Measurements from ENCODE around the gene EPO. TPM values are rescaled to one million over a fixed set of nuclear protein-coding genes. Genes with fewer than 3 reads are reported as not detected.

The EPO gene
- total RNA-seq, 4 donors from 2014 or later, result 0.97 TPM; not detected in 3

- H3K36me3 ChIP-seq, result no peaks in the 10 kb centered on the region
- no peak for TF ChIP-seq EP300 (IDR thresholded peaks at IDR 0.05)
- TF ChIP-seq, protein P1, sequence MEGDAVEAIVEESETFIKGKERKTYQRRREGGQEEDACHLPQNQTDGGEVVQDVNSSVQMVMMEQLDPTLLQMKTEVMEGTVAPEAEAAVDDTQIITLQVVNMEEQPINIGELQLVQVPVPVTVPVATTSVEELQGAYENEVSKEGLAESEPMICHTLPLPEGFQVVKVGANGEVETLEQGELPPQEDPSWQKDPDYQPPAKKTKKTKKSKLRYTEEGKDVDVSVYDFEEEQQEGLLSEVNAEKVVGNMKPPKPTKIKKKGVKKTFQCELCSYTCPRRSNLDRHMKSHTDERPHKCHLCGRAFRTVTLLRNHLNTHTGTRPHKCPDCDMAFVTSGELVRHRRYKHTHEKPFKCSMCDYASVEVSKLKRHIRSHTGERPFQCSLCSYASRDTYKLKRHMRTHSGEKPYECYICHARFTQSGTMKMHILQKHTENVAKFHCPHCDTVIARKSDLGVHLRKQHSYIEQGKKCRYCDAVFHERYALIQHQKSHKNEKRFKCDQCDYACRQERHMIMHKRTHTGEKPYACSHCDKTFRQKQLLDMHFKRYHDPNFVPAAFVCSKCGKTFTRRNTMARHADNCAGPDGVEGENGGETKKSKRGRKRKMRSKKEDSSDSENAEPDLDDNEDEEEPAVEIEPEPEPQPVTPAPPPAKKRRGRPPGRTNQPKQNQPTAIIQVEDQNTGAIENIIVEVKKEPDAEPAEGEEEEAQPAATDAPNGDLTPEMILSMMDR (IDR thresholded peaks at IDR 0.05), result no peak
- DNase-seq (ENCODE audit: low spot score in 2 of 2), result no peak
- peak overlapping the region; percentile 80 for H3K27ac ChIP-seq
- no peaks in the 10 kb centered on the region for H3K27me3 ChIP-seq
- H3K4me3 ChIP-seq, result no peak overlapping the region
- WGBS, result 62% methylated on average over 7 of the region's 14 CpGs
- peaks cover 4% of the 10 kb centered on the region for H3K4me1 ChIP-seq
- H3K9me3 ChIP-seq, result no peaks in the 10 kb centered on the region
Observed at GRCh38 chr7:100763556-100764140, 43.4 kb downstream of the EPO start.

GRCh38 chr7:100764841-100765240 is 44.6 kb downstream of the EPO start:
- no peak for TF ChIP-seq EP300 (IDR thresholded peaks at IDR 0.05)
- no peak for TF ChIP-seq POLR2A (IDR thresholded peaks at IDR 0.05)
- TF ChIP-seq, protein P1 (IDR thresholded peaks at IDR 0.05), result no peak
- TF ChIP-seq POLR2AphosphoS5 (IDR thresholded peaks at IDR 0.05), result no peak
- no peaks in the 10 kb centered on the region for H3K27me3 ChIP-seq
- peak overlapping the region; percentile 80 for H3K27ac ChIP-seq
- DNase-seq (ENCODE audit: low spot score in 2 of 2), result no peak
- no peaks in the 10 kb centered on the region for H3K9me3 ChIP-seq
- WGBS, result 52% methylated on average over 7 of the region's 10 CpGs
- H3K4me1 ChIP-seq, result peaks cover 4% of the 10 kb centered on the region
- no peaks in the 10 kb centered on the region for H3K36me3 ChIP-seq
- no peak overlapping the region for H3K4me3 ChIP-seq

DNA sequence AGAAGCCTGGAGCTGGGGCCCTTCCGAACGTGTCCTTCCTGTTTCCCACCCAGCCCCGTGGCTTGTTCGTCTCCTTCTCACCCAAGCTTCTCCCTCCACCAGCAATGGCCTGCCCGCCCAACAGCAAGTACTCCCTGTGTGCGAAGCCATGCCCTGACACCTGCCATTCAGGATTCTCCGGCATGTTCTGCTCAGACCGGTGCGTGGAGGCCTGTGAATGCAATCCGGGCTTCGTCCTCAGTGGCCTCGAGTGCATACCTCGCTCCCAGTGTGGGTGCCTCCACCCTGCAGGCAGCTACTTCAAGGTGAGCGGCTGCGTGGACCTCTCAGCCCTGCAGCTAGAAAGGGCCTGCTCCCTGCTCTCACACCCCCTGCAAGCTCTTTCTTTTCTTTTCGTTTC is 45.0 kb downstream of the EPO start:
- H3K27me3 ChIP-seq, result no peaks in the 10 kb centered on the region
- no peak for DNase-seq (ENCODE audit: low spot score in 2 of 2)
- TF ChIP-seq EP300 (IDR thresholded peaks at IDR 0.05), result no peak
- no peak for TF ChIP-seq POLR2AphosphoS5 (IDR thresholded peaks at IDR 0.05)
- no peak for TF ChIP-seq POLR2A (IDR thresholded peaks at IDR 0.05)
- TF ChIP-seq, protein P1 (IDR thresholded peaks at IDR 0.05), result no peak
- H3K27ac ChIP-seq, result peak overlapping the region; percentile 80
- no peak overlapping the region for H3K4me3 ChIP-seq
- 63% methylated on average over 16 of the region's 16 CpGs for WGBS
- no peaks in the 10 kb centered on the region for H3K36me3 ChIP-seq
- no peaks in the 10 kb centered on the region for H3K9me3 ChIP-seq
- peaks cover 4% of the 10 kb centered on the region for H3K4me1 ChIP-seq

- H3K27me3 ChIP-seq, result no peaks in the 10 kb centered on the region
- no peaks in the 10 kb centered on the region for H3K9me3 ChIP-seq
- no peak for TF ChIP-seq POLR2A (IDR thresholded peaks at IDR 0.05)
- no peak for TF ChIP-seq EP300 (IDR thresholded peaks at IDR 0.05)
- TF ChIP-seq, protein P1 (IDR thresholded peaks at IDR 0.05), result no peak
- no peak for TF ChIP-seq POLR2AphosphoS5 (IDR thresholded peaks at IDR 0.05)
- H3K36me3 ChIP-seq, result no peaks in the 10 kb centered on the region
- no peak overlapping the region for H3K4me3 ChIP-seq
- no peak for DNase-seq (ENCODE audit: low spot score in 2 of 2)
- H3K27ac ChIP-seq, result no peak overlapping the region
- 82% methylated on average over 7 of the region's 7 CpGs for WGBS
- H3K4me1 ChIP-seq, result peaks cover 3% of the 10 kb centered on the region
Observed at GRCh38 chr7:100768784-100769183, 48.5 kb downstream of the EPO start.

Other genes starting within 250 kb of the EPO start
- gene TSC22D4, start 241.3 kb upstream of the EPO start, total RNA-seq, result 10 to 100 TPM; 52.7 to 67.2 (median 57.3) TPM
- gene NYAP1, start 236.5 kb upstream of the EPO start, total RNA-seq, result 1 to 10 TPM in 1 of 4 donors, under 1 TPM in 3; 0.51 to 1.1 (median 0.67) TPM
- gene AGFG2, start 181.3 kb upstream of the EPO start, total RNA-seq, result 10 to 100 TPM; 46.6 to 63.4 (median 52.9) TPM
- 1 to 10 TPM in 2 of 4 donors, not detected in 2; 2.7 to 3.8 TPM for gene SAP25, start 146.6 kb upstream of the EPO start, total RNA-seq
- 100 to 1,000 TPM in 1 of 4 donors, 10 to 100 TPM in 3; 37.6 to 101 (median 56.2) TPM for gene LRCH4, start 134.3 kb upstream of the EPO start, total RNA-seq
- gene FBXO24, start 134.1 kb upstream of the EPO start, total RNA-seq, result 1 to 10 TPM in 1 of 4 donors, under 1 TPM in 3; 0.47 to 2.4 (median 0.57) TPM
- 10 to 100 TPM; 14.1 to 18.3 (median 15.6) TPM for gene PCOLCE, start 118.1 kb upstream of the EPO start, total RNA-seq
- gene MOSPD3, start 107.9 kb upstream of the EPO start, total RNA-seq, result 10 to 100 TPM; 18.0 to 35.5 (median 28.5) TPM
- gene TFR2, start 78.9 kb upstream of the EPO start, total RNA-seq, result 1 to 10 TPM in 3 of 4 donors, under 1 TPM in 1; 0.81 to 3.9 (median 1.3) TPM
- not detected for gene ACTL6B, start 64.0 kb upstream of the EPO start, total RNA-seq
- 100 to 1,000 TPM; 228 to 311 (median 300) TPM for gene GNB2, start 46.7 kb upstream of the EPO start, total RNA-seq
- gene GIGYF1, start 26.2 kb upstream of the EPO start, total RNA-seq, result 10 to 100 TPM; 29.0 to 91.6 (median 40.7) TPM
- gene POP7, start 14.3 kb upstream of the EPO start, total RNA-seq, result 10 to 100 TPM; 39.4 to 55.8 (median 47.6) TPM
- under 1 TPM; 0.08 to 0.42 (median 0.20) TPM for gene ZAN, start 13.1 kb downstream of the EPO start, total RNA-seq
- gene EPHB4, start 107.1 kb downstream of the EPO start, total RNA-seq, result 10 to 100 TPM; 58.1 to 84.6 (median 81.6) TPM
- gene SLC12A9, start 132.2 kb downstream of the EPO start, total RNA-seq, result 10 to 100 TPM; 22.5 to 33.8 (median 26.4) TPM
- gene TRIP6, start 146.9 kb downstream of the EPO start, total RNA-seq, result 100 to 1,000 TPM in 1 of 4 donors, 10 to 100 TPM in 3; 66.3 to 113 (median 80.7) TPM
- gene SRRT, start 154.6 kb downstream of the EPO start, total RNA-seq, result 100 to 1,000 TPM in 2 of 4 donors, 10 to 100 TPM in 2; 62.8 to 163 (median 92.8) TPM
- gene UFSP1, start 169.2 kb downstream of the EPO start, total RNA-seq, result 1 to 10 TPM; 1.1 to 2.3 (median 1.7) TPM
- gene ACHE, start 175.4 kb downstream of the EPO start, total RNA-seq, result 1 to 10 TPM in 1 of 4 donors, under 1 TPM in 2, not detected in 1; 0.30 to 2.5 (median 0.81) TPM
- gene MUC3A, start 229.1 kb downstream of the EPO start, total RNA-seq, result not detected
- not detected for gene MUC12, start 249.1 kb downstream of the EPO start, total RNA-seq

Data from suprapubic skin (tissue), 4 donors.